Fibroblast of lung (primary cell): ENCODE results near the gene FAM53B. TPM values are rescaled to one million over a fixed set of nuclear protein-coding genes. Genes with fewer than 3 reads are reported as not detected.
A peak's percentile ranks its signal among the peaks of the same experiment; 100 is the strongest.

ENCODE experiments used
- DNase-seq, 2 donors: peaks; one replicate each; pipeline versions ENCODE4 v3.0.0 to v3.0.0-alpha.2; 2010; ENCODE audit warnings: low read depth in 2 of 2
- H2AFZ ChIP-seq: 2 replicates; pipeline ENCODE4 v1.5.1; 2012; ENCODE audit warnings: low read length, control low read depth, inconsistent platforms
- H3K27ac ChIP-seq: 2 replicates; pipeline ENCODE4 v1.5.1; 2011; ENCODE audit warnings: low read length, control low read depth; ENCODE audit not compliant: insufficient read depth
- H3K27me3 ChIP-seq: 2 replicates; pipeline ENCODE4 v1.5.1; 2011; ENCODE audit warnings: mild to moderate bottlenecking, low read length; ENCODE audit not compliant: control insufficient read depth, insufficient read depth
- H3K36me3 ChIP-seq: 2 replicates; pipeline ENCODE4 v1.5.1; 2011; ENCODE audit warnings: low read length; ENCODE audit not compliant: control insufficient read depth, insufficient read depth
- H3K4me1 ChIP-seq: 2 replicates; pipeline ENCODE4 v1.5.1; 2011; ENCODE audit warnings: low read length; ENCODE audit not compliant: control insufficient read depth, insufficient read depth; ENCODE audit errors: extremely low read depth
- H3K4me2 ChIP-seq: 2 replicates; pipeline ENCODE4 v1.5.1; 2011; ENCODE audit warnings: low read length, control low read depth; ENCODE audit not compliant: insufficient read depth; ENCODE audit errors: extremely low read depth
- H3K4me3 ChIP-seq, 4 experiments: fragments of 200-600 bp in 1 of 4; sonication (generic) in 1 of 4; replicated peaks in 1 of 4; 2 replicates each; pipeline ENCODE4 v1.5.1; 2011 to 2016; ENCODE audit warnings: low read length in 4 of 4, low read depth in 3 of 4, mild to moderate bottlenecking in 3 of 4, control low read depth in 2 of 4, inconsistent platforms in 1 of 4, mixed read lengths in 1 of 4; ENCODE audit not compliant: insufficient read depth in 1 of 4; ENCODE audit errors: control extremely low read depth in 1 of 4
- H3K79me2 ChIP-seq: 2 replicates; pipeline ENCODE4 v1.5.1; 2012; ENCODE audit warnings: mild to moderate bottlenecking, low read length, inconsistent platforms; ENCODE audit not compliant: control insufficient read depth, insufficient read depth
- H3K9ac ChIP-seq: 2 replicates; pipeline ENCODE4 v1.5.1; 2011; ENCODE audit warnings: mild to moderate bottlenecking, low read length, control low read depth; ENCODE audit not compliant: insufficient read depth
- H3K9me3 ChIP-seq: 2 replicates; pipeline ENCODE4 v1.5.1; 2012; ENCODE audit warnings: low read depth, low read length; ENCODE audit not compliant: control insufficient read depth, insufficient read depth
- H4K20me1 ChIP-seq: 2 replicates; pipeline ENCODE4 v1.5.1; 2011; ENCODE audit warnings: low read length; ENCODE audit not compliant: control insufficient read depth, insufficient read depth; ENCODE audit errors: extremely low read depth
- EZH2 ChIP-seq: IDR thresholded peaks from 2 replicates; pipeline ENCODE4 v1.5.1; 2012; ENCODE audit warnings: low read length, control low read depth, mild to moderate bottlenecking; ENCODE audit errors: missing control alignments
- polyA plus RNA-seq, 2 donors: library from polyadenylated mRNA; depleted of rRNA in 1 of 2; stranded (reverse) in 1 of 2; unstranded in 1 of 2; fragments of >200 nt; gene quantifications; 2 replicates each; pipeline ENCODE4 v1.2.1, GENCODE V29; 2011 to 2012; ENCODE audit warnings: missing spikeins in 1 of 2
- total RNA-seq: library from RNA; depleted of rRNA; stranded (reverse); fragments of >200 nt; gene quantifications from 2 replicates; pipeline ENCODE4 v1.2.1, GENCODE V29; 2014
- TF ChIP-seq, protein P1 (sequence below), 2 donors: IDR thresholded peaks in 1 of 2; conservative IDR thresholded peaks in 1 of 2; 1 replicate in 1 of 2; 2 replicates in 1 of 2; pipeline ENCODE4 v1.5.1; 2011 to 2012; ENCODE audit warnings: low read length in 2 of 2, control low read depth in 1 of 2, inconsistent platforms in 1 of 2, low read depth in 1 of 2, mild to moderate bottlenecking in 1 of 2

Gene FAM53B
- total and polyA plus RNA-seq, 2 donors (not counting 1 experiment from before 2014, with no cell fraction given), result 2.2 to 11.7 TPM

- Histone ChIP-seq H3K27me3 (no peaks in the 10 kb centered on the region), H3K4me1 (peaks cover 5% of the 10 kb centered on the region), H2AFZ (no peak overlapping the region), H3K9ac (no peak overlapping the region), H3K9me3 (no peaks in the 10 kb centered on the region), H3K36me3 (no peaks in the 10 kb centered on the region), H3K79me2 (no peaks in the 10 kb centered on the region), H3K4me3 (no peak overlapping the region), H3K27ac (no peak overlapping the region), H3K4me2 (no peak overlapping the region), H4K20me1 (peaks cover 1% of the 10 kb centered on the region)
- peak in 1 of 2 donors; percentile 47 for DNase-seq
- TF ChIP-seq EZH2, result no peak
- TF ChIP-seq, protein P1, sequence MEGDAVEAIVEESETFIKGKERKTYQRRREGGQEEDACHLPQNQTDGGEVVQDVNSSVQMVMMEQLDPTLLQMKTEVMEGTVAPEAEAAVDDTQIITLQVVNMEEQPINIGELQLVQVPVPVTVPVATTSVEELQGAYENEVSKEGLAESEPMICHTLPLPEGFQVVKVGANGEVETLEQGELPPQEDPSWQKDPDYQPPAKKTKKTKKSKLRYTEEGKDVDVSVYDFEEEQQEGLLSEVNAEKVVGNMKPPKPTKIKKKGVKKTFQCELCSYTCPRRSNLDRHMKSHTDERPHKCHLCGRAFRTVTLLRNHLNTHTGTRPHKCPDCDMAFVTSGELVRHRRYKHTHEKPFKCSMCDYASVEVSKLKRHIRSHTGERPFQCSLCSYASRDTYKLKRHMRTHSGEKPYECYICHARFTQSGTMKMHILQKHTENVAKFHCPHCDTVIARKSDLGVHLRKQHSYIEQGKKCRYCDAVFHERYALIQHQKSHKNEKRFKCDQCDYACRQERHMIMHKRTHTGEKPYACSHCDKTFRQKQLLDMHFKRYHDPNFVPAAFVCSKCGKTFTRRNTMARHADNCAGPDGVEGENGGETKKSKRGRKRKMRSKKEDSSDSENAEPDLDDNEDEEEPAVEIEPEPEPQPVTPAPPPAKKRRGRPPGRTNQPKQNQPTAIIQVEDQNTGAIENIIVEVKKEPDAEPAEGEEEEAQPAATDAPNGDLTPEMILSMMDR (conservative IDR thresholded peaks at IDR 0.05 in 1 of 2, IDR thresholded peaks at IDR 0.05 in 1 of 2; ENCODE audit: low read depth in 1 of 2, low read length in 2 of 2), result no peak
Observed at GRCh38 chr10:124721330-124722045, 22.7 kb downstream of the FAM53B start.

GRCh38 chr10:124719213-124719851, 24.8 kb downstream of the FAM53B start:
- Histone ChIP-seq H3K79me2 (no peaks in the 10 kb centered on the region), H3K27ac (no peak overlapping the region), H3K9me3 (no peaks in the 10 kb centered on the region), H3K4me1 (peaks cover 5% of the 10 kb centered on the region), H3K9ac (no peak overlapping the region), H3K36me3 (no peaks in the 10 kb centered on the region), H3K4me2 (no peak overlapping the region), H3K4me3 (no peak overlapping the region), H2AFZ (no peak overlapping the region), H4K20me1 (peaks cover 1% of the 10 kb centered on the region), H3K27me3 (no peaks in the 10 kb centered on the region)
- TF ChIP-seq, protein P1 (conservative IDR thresholded peaks at IDR 0.05 in 1 of 2, IDR thresholded peaks at IDR 0.05 in 1 of 2; ENCODE audit: low read depth in 1 of 2, low read length in 2 of 2), result peak; percentile 27 to 51
- no peak for TF ChIP-seq EZH2
- DNase-seq, result peak; percentile 59 to 78

DNA sequence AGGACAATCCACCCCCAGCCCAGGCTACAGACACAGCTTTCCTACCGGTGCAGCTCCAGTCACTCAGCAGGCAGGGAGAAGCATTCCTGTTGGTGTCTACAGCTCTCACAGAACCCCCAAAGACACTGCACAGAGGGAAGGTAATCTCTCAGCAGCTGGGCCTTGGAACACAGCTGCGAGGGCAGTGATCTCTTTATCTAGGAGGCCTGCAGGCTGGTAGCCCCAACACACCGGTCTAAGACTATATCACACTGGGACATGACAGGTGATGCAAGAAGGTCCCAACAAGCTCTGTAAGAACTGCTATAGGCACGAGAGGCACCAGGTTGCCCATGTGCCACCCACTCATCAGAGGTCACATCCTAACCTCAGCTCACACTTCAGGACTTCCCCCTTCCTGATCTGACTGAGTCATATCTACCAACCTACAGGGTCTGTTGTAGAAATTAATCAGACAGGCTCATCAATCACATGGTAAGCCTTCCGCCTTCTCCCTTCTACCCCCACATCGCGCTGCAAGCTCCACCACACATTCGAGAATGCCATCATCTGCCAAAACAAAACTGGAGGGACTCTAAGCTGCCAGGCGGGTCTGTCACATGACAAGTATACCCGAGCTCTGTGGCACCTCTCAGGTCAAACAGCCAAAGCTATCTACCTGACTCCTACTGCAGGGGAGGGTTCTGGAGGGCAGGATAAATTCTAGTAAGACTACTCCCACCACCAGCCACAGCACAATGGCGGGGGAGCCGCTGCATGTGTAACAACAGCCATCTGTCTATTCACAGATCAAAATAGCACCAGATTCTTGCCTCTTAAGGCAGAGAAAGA, 26.1 kb downstream of the FAM53B start:
- TF ChIP-seq EZH2, result no peak
- TF ChIP-seq, protein P1 (conservative IDR thresholded peaks at IDR 0.05 in 1 of 2, IDR thresholded peaks at IDR 0.05 in 1 of 2; ENCODE audit: low read depth in 1 of 2, low read length in 2 of 2), result no peak
- Histone ChIP-seq H3K9me3 (no peaks in the 10 kb centered on the region), H3K9ac (no peak overlapping the region), H3K27me3 (no peaks in the 10 kb centered on the region), H3K36me3 (no peaks in the 10 kb centered on the region), H3K4me3 (no peak overlapping the region), H4K20me1 (peaks cover 1% of the 10 kb centered on the region), H3K79me2 (no peaks in the 10 kb centered on the region), H3K4me2 (no peak overlapping the region), H3K4me1 (peaks cover 5% of the 10 kb centered on the region), H2AFZ (no peak overlapping the region), H3K27ac (no peak overlapping the region)
- DNase-seq, result peak in 1 of 2 donors; percentile 50
